ENCODE data around the gene ROGDI. TPM values are rescaled to one million over a fixed set of nuclear protein-coding genes. Genes with fewer than 3 reads are reported as not detected.

The ROGDI gene
- total RNA-seq, 4 donors from 2014 or later, result 16.4 to 35.8 (median 31.6) TPM

GRCh38 chr16:4795828-4796572 is 6.4 kb downstream of the ROGDI start:
- intact Hi-C loops (cut with DNase I), result no loop called here
- Histone ChIP-seq H3K27ac (no peak overlapping the region), H3K36me3 (peaks cover 0 to 42% (median 4%) of the 10 kb centered on the region in 3 donors), H3K27me3 (no peaks in the 10 kb centered on the region), H3K4me3 (no peak overlapping the region), H3K4me1 (peaks cover 10 to 18% (median 11%) of the 10 kb centered on the region in 3 donors), H3K9me3 (no peaks in the 10 kb centered on the region)
- TF ChIP-seq POLR2A (IDR thresholded peaks at IDR 0.05), result no peak
- TF ChIP-seq CTCF (IDR thresholded peaks at IDR 0.05), result no peak
- no peak for DNase-seq
- 94% methylated on average over 6 of the region's 30 CpGs; no CpG with 5 or more reads in 1 of the 2 donors for WGBS, 2 donors

- Histone ChIP-seq H3K4me1 (peaks cover 4 to 11% (median 4%) of the 10 kb centered on the region in 3 donors), H3K27ac (no peak within 1 kb of the TSS), H3K36me3 (peaks cover 0 to 42% (median 4%) of the 10 kb centered on the region in 3 donors), H3K9me3 (no peaks in the 10 kb centered on the region), H3K27me3 (no peaks in the 10 kb centered on the region), H3K4me3 (no peak within 1 kb of the TSS)
- no peak for DNase-seq
- intact Hi-C loops (cut with DNase I), result no loop called here
- WGBS, 2 donors, result 63 to 65% methylated on average over 8 to 9 of the region's 14 CpGs
- no peak for TF ChIP-seq POLR2A (IDR thresholded peaks at IDR 0.05)
- no peak for TF ChIP-seq CTCF (IDR thresholded peaks at IDR 0.05)
Observed at GRCh38 chr16:4795181-4795827, 7.1 kb downstream of the ROGDI start, which contains the start of gene SMIM22. SMIM22 (plus strand) TSS chr16:4795369; CDS start chr16:4795735, 366 bp downstream.

GRCh38 chr16:4792951-4793513 is 9.4 kb downstream of the ROGDI start:
- no peaks in the 10 kb centered on the region for H3K9me3 ChIP-seq
- no peak overlapping the region for H3K27ac ChIP-seq
- TF ChIP-seq POLR2A (IDR thresholded peaks at IDR 0.05), result no peak
- TF ChIP-seq CTCF (IDR thresholded peaks at IDR 0.05), result no peak
- H3K4me1 ChIP-seq, result peaks cover 0 to 5% (median 0%) of the 10 kb centered on the region in 3 donors
- no peak overlapping the region for H3K4me3 ChIP-seq
- WGBS, 2 donors, result 69% methylated on average over 12 to 13 of the region's 13 CpGs
- intact Hi-C loops (cut with DNase I), result no loop called here
- DNase-seq, result no peak
- no peaks in the 10 kb centered on the region for H3K27me3 ChIP-seq
- peaks cover 0 to 24% (median 0%) of the 10 kb centered on the region in 3 donors for H3K36me3 ChIP-seq

GRCh38 chr16:4790871-4791270 is 11.6 kb downstream of the ROGDI start:
- intact Hi-C loops (cut with DNase I), result no loop called here
- H3K4me3 ChIP-seq, result no peak overlapping the region
- WGBS, 2 donors, result 63 to 67% methylated on average over 9 to 10 of the region's 10 CpGs
- DNase-seq, result no peak
- H3K9me3 ChIP-seq, result no peaks in the 10 kb centered on the region
- H3K27ac ChIP-seq, result no peak overlapping the region
- no peak for TF ChIP-seq POLR2A (IDR thresholded peaks at IDR 0.05)
- TF ChIP-seq CTCF (IDR thresholded peaks at IDR 0.05), result no peak
- peaks cover 0 to 18% (median 4%) of the 10 kb centered on the region in 3 donors for H3K4me1 ChIP-seq
- H3K27me3 ChIP-seq, result no peaks in the 10 kb centered on the region
- H3K36me3 ChIP-seq, result peaks cover 0 to 3% (median 0%) of the 10 kb centered on the region in 3 donors

- WGBS, 2 donors, result 58 to 63% methylated on average over 9 to 10 of the region's 10 CpGs
- H3K27me3 ChIP-seq, result no peaks in the 10 kb centered on the region
- TF ChIP-seq CTCF (IDR thresholded peaks at IDR 0.05), result no peak
- no peak for DNase-seq
- no peaks in the 10 kb centered on the region for H3K9me3 ChIP-seq
- no peak overlapping the region for H3K27ac ChIP-seq
- H3K4me1 ChIP-seq, result peaks cover 0 to 14% (median 4%) of the 10 kb centered on the region in 3 donors
- H3K36me3 ChIP-seq, result no peaks in the 10 kb centered on the region
- intact Hi-C loops (cut with DNase I), result no loop called here
- no peak overlapping the region for H3K4me3 ChIP-seq
Observed at GRCh38 chr16:4790261-4790660, 12.2 kb downstream of the ROGDI start.

Data from esophagus squamous epithelium (tissue), 5 donors.